ENCODE results near the gene EIF4G1. TPM values are rescaled to one million over a fixed set of nuclear protein-coding genes. Genes with fewer than 3 reads are reported as not detected.

Gene EIF4G1
- total RNA-seq, 1 donor from 2014 or later, result 137 TPM

DNA sequence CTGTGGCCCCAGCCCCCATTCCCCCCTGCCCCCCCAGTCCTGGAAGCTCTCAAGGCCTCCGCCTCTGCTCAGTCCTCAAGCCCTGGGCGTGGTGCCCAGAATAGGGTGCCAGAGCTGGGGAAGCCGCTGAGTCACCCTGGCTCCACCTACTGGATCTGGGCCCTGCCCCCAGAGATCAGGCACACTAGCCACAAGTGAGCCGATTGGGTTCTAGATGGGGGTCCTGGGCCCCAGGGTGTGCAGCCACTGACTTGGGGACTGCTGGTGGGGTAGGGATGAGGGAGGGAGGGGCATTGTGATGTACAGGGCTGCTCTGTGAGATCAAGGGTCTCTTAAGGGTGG lies 5.7 kb downstream of the EIF4G1 start:
- peaks cover 50% of the 10 kb centered on the region for H3K36me3 Mint-ChIP-seq
- H3K9ac ChIP-seq, result no peak overlapping the region
- no peak for DNase-seq (ENCODE audit: low spot score)

DNA sequence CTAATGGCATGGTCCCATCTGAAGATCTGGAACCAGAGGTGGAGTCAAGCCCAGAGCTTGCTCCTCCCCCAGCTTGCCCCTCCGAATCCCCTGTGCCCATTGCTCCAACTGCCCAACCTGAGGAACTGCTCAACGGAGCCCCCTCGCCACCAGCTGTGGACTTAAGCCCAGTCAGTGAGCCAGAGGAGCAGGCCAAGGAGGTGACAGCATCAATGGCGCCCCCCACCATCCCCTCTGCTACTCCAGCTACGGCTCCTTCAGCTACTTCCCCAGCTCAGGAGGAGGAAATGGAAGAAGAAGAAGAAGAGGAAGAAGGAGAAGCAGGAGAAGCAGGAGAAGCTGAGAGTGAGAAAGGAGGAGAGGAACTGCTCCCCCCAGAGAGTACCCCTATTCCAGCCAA lies 7.3 kb downstream of the EIF4G1 start:
- Histone ChIP-seq H3K27me3 (no peaks in the 10 kb centered on the region), H3K79me2 (ENCODE audit: low read depth) (peaks cover 44% of the 10 kb centered on the region), H4K20me1 (ENCODE audit: low read depth) (peaks cover 62% of the 10 kb centered on the region), H3K27ac (no peak overlapping the region), H2AFZ (replicated peaks) (no peak overlapping the region), H3K9ac (no peak overlapping the region), H3K4me2 (no peak overlapping the region), H3F3A (ENCODE audit: low read depth) (no peaks in the 10 kb centered on the region), H3K4me1 (peaks cover 2% of the 10 kb centered on the region), H3K9me3 (ENCODE audit: low read depth) (no peaks in the 10 kb centered on the region), H3K4me3 (no peak overlapping the region), H3K36me3 (no peaks in the 10 kb centered on the region)
- H3K27ac Mint-ChIP-seq, result no peak overlapping the region
- DNase-seq (ENCODE audit: low spot score), result no peak
- no peaks in the 10 kb centered on the region for H3K9me3 Mint-ChIP-seq
- peaks cover 11% of the 10 kb centered on the region for H3K4me1 Mint-ChIP-seq
- TF ChIP-seq, protein P1, sequence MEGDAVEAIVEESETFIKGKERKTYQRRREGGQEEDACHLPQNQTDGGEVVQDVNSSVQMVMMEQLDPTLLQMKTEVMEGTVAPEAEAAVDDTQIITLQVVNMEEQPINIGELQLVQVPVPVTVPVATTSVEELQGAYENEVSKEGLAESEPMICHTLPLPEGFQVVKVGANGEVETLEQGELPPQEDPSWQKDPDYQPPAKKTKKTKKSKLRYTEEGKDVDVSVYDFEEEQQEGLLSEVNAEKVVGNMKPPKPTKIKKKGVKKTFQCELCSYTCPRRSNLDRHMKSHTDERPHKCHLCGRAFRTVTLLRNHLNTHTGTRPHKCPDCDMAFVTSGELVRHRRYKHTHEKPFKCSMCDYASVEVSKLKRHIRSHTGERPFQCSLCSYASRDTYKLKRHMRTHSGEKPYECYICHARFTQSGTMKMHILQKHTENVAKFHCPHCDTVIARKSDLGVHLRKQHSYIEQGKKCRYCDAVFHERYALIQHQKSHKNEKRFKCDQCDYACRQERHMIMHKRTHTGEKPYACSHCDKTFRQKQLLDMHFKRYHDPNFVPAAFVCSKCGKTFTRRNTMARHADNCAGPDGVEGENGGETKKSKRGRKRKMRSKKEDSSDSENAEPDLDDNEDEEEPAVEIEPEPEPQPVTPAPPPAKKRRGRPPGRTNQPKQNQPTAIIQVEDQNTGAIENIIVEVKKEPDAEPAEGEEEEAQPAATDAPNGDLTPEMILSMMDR (IDR thresholded peaks at IDR 0.05), result no peak
- TF ChIP-seq EZH2 (IDR thresholded peaks at IDR 0.05) (no peak), EZH2phosphoT487 (IDR thresholded peaks at IDR 0.05) (no peak)
- H3K4me3 Mint-ChIP-seq, result no peak overlapping the region
- peaks cover 4% of the 10 kb centered on the region for H3K27me3 Mint-ChIP-seq (ENCODE audit: insufficient read depth, low read depth)
- peaks cover 58% of the 10 kb centered on the region for H3K36me3 Mint-ChIP-seq

More for the DNA sequence above, 5.7 kb downstream of the EIF4G1 start:
- Histone ChIP-seq H3K4me1 (peaks cover 13% of the 10 kb centered on the region), H2AFZ (replicated peaks) (no peak overlapping the region), H3K4me3 (no peak overlapping the region), H3K27ac (no peak overlapping the region), H3K27me3 (no peaks in the 10 kb centered on the region), H3K79me2 (ENCODE audit: low read depth) (peaks cover 60% of the 10 kb centered on the region), H4K20me1 (ENCODE audit: low read depth) (peaks cover 72% of the 10 kb centered on the region), H3K9me3 (ENCODE audit: low read depth) (no peaks in the 10 kb centered on the region), H3F3A (ENCODE audit: low read depth) (no peaks in the 10 kb centered on the region), H3K36me3 (no peaks in the 10 kb centered on the region), H3K4me2 (no peak overlapping the region)
- H3K4me1 Mint-ChIP-seq, result peaks cover 19% of the 10 kb centered on the region
- H3K9me3 Mint-ChIP-seq, result no peaks in the 10 kb centered on the region
- TF ChIP-seq EZH2 (IDR thresholded peaks at IDR 0.05) (no peak), EZH2phosphoT487 (IDR thresholded peaks at IDR 0.05) (no peak)
- TF ChIP-seq, protein P1 (IDR thresholded peaks at IDR 0.05), result no peak
- no peak overlapping the region for H3K27ac Mint-ChIP-seq
- H3K27me3 Mint-ChIP-seq (ENCODE audit: insufficient read depth, low read depth), result peaks cover 4% of the 10 kb centered on the region
- no peak overlapping the region for H3K4me3 Mint-ChIP-seq

DNA sequence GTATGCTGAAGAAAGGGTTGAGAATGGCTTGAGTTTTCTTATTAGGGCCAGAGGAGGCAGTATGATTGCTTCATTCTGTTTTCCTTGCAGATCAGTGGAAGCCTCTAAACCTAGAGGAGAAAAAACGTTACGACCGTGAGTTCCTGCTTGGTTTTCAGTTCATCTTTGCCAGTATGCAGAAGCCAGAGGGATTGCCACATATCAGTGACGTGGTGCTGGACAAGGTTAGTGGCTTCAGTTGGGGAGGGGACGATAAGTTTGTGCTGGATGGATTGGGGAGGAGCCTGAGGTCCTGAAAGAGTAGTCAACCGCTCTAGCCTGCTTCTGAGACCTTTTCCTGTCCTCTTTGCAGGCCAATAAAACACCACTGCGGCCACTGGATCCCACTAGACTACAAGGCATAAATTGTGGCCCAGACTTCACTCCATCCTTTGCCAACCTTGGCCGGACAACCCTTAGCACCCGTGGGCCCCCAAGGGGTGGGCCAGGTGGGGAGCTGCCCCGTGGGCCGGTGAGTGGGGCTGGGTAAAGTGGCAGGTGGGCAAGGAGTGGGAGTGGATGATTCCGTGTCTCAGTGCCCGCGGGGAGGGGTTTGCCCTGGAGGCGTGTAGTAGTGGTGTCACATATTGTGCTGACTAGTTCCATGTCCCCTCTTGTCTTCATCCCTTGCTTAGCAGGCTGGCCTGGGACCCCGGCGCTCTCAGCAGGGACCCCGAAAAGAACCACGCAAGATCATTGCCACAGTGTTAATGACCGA lies 8.5 kb downstream of the EIF4G1 start:
- TF ChIP-seq, protein P1 (IDR thresholded peaks at IDR 0.05), result no peak
- TF ChIP-seq EZH2phosphoT487 (IDR thresholded peaks at IDR 0.05) (no peak), EZH2 (IDR thresholded peaks at IDR 0.05) (no peak)
- no peak overlapping the region for H3K4me2 ChIP-seq
- Mint-ChIP-seq H3K4me3 (no peak overlapping the region), H3K9me3 (no peaks in the 10 kb centered on the region), H3K27me3 (ENCODE audit: insufficient read depth, low read depth) (peaks cover 4% of the 10 kb centered on the region), H3K36me3 (peaks cover 56% of the 10 kb centered on the region), H3K4me1 (peaks cover under 1% of the 10 kb centered on the region), H3K27ac (no peak overlapping the region)
- H3K79me2 ChIP-seq (ENCODE audit: low read depth), result peaks cover 31% of the 10 kb centered on the region
- H2AFZ ChIP-seq (replicated peaks), result no peak overlapping the region
- no peak overlapping the region for H3K27ac ChIP-seq
- DNase-seq (ENCODE audit: low spot score), result no peak
- H3K4me3 ChIP-seq, result no peak overlapping the region
- H4K20me1 ChIP-seq (ENCODE audit: low read depth), result peaks cover 50% of the 10 kb centered on the region
- no peaks in the 10 kb centered on the region for H3F3A ChIP-seq (ENCODE audit: low read depth)
- H3K27me3 ChIP-seq, result no peaks in the 10 kb centered on the region
- H3K9me3 ChIP-seq (ENCODE audit: low read depth), result no peaks in the 10 kb centered on the region
- H3K9ac ChIP-seq, result no peak overlapping the region
- H3K4me1 ChIP-seq, result no peaks in the 10 kb centered on the region
- no peaks in the 10 kb centered on the region for H3K36me3 ChIP-seq

All from neural progenitor cell (in vitro differentiated cells).